B cell (primary cell): Measurements from ENCODE around the gene PTPMT1.

Experiments used
- EZH2 ChIP-seq: IDR thresholded peaks from 2 replicates; pipeline ENCODE4 v1.6.1; 2012; ENCODE audit warnings: borderline replicate concordance, low read depth, mild to moderate bottlenecking, moderate library complexity, low read length; ENCODE audit not compliant: insufficient read depth, poor library complexity, severe bottlenecking
- TF ChIP-seq, protein P1 (sequence below): fragments of 200-600 bp; IDR thresholded peaks from one replicate; pipeline ENCODE4 v1.8.0; 2022; ENCODE audit warnings: antibody characterized with exemption, mild to moderate bottlenecking

GRCh38 chr11:47620836-47621378, 55.5 kb downstream of the PTPMT1 start:
- TF ChIP-seq, protein P1, sequence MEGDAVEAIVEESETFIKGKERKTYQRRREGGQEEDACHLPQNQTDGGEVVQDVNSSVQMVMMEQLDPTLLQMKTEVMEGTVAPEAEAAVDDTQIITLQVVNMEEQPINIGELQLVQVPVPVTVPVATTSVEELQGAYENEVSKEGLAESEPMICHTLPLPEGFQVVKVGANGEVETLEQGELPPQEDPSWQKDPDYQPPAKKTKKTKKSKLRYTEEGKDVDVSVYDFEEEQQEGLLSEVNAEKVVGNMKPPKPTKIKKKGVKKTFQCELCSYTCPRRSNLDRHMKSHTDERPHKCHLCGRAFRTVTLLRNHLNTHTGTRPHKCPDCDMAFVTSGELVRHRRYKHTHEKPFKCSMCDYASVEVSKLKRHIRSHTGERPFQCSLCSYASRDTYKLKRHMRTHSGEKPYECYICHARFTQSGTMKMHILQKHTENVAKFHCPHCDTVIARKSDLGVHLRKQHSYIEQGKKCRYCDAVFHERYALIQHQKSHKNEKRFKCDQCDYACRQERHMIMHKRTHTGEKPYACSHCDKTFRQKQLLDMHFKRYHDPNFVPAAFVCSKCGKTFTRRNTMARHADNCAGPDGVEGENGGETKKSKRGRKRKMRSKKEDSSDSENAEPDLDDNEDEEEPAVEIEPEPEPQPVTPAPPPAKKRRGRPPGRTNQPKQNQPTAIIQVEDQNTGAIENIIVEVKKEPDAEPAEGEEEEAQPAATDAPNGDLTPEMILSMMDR, result no peak
- TF ChIP-seq EZH2, result no peak
